Keratinocyte (primary cell): Measurements from ENCODE around the gene EPAS1.

Experiments used
- EZH2 ChIP-seq: IDR thresholded peaks from one replicate; pipeline ENCODE4 v1.6.1; 2012; ENCODE audit warnings: inconsistent platforms, mild to moderate bottlenecking, low read length, moderate library complexity
- TF ChIP-seq, protein P1 (sequence below), 3 experiments: IDR thresholded peaks in 1 of 3; conservative IDR thresholded peaks in 1 of 3; optimal IDR thresholded peaks in 1 of 3; 2 replicates in 2 of 3; 3 replicates in 1 of 3; pipeline versions ENCODE3 to v1.5.1; 2011; ENCODE audit warnings: low read length in 3 of 3, mild to moderate bottlenecking in 3 of 3, moderate library complexity in 2 of 3, control low read depth in 1 of 3, inconsistent platforms in 1 of 3; ENCODE audit not compliant: insufficient read depth in 2 of 3; ENCODE audit errors: extremely low read depth in 1 of 3

DNA sequence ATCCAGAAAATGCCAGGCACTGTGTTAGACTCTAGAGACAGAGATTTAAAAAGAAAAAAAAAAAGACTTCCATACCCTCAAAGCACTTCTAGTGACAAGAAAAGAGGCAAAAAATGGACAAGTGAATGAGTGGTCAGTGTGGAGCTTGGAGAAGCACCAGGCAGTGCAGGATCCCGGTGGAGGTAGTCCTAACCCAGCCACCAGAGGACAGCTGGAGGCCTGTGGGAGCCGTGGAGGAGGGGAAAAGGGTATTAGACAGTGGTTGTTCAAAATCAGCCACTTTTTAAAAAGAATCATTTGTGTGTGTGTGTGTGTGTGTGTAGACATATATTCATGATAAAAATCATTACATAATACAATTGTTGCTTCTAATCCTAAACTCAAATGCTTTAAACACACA lies 32.8 kb upstream of the EPAS1 start:
- TF ChIP-seq, protein P1, sequence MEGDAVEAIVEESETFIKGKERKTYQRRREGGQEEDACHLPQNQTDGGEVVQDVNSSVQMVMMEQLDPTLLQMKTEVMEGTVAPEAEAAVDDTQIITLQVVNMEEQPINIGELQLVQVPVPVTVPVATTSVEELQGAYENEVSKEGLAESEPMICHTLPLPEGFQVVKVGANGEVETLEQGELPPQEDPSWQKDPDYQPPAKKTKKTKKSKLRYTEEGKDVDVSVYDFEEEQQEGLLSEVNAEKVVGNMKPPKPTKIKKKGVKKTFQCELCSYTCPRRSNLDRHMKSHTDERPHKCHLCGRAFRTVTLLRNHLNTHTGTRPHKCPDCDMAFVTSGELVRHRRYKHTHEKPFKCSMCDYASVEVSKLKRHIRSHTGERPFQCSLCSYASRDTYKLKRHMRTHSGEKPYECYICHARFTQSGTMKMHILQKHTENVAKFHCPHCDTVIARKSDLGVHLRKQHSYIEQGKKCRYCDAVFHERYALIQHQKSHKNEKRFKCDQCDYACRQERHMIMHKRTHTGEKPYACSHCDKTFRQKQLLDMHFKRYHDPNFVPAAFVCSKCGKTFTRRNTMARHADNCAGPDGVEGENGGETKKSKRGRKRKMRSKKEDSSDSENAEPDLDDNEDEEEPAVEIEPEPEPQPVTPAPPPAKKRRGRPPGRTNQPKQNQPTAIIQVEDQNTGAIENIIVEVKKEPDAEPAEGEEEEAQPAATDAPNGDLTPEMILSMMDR (optimal IDR thresholded peaks at IDR 0.05 in 1 of 3, IDR thresholded peaks at IDR 0.05 in 1 of 3, conservative IDR thresholded peaks at IDR 0.05 in 1 of 3; ENCODE audit: extremely low read depth in 1 of 3, insufficient read depth in 2 of 3, low read length in 3 of 3), result no peak
- TF ChIP-seq EZH2, result no peak
